GM19468 (cell line): ENCODE measurements around the gene R3HDM1.

ENCODE experiments used
- ATAC-seq: cut with Tn5 transposase; IDR thresholded peaks from one replicate; pipeline ENCODE4 v1.9.1; 2021; ENCODE audit warnings: mild to moderate bottlenecking, moderate library complexity, moderate number of reproducible peaks; ENCODE audit not compliant: unreplicated experiment; ENCODE audit errors: extremely low read depth

Gene R3HDM1

GRCh38 chr2:135768863-135769262 is 237.6 kb downstream of the R3HDM1 start:
- ATAC-seq = no peak

DNA sequence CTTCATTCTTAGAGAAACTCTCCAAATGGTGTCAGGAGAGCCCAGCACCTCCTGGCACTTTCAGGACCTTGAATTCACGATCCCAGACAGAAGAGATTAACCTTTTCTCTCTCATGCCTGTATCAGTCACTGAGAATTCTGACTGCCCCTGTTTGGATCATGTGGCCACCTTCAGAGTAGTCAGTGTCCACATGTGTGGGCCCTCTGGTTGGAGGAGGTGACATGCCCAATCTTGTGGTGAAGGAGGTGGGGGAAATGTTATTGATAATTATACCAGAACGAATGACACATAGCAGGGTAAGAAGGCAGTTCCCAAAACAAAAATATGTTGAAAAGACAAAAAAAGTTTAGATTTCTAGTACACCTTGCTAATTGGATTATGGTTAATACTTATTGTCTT is 242.0 kb downstream of the R3HDM1 start:
- no peak for ATAC-seq

GRCh38 chr2:135773917-135774316 is 242.6 kb downstream of the R3HDM1 start:
- no peak for ATAC-seq
